Calu3 (cell line): ENCODE results near the gene SETD4. TPM values are rescaled to one million over a fixed set of nuclear protein-coding genes. Genes with fewer than 3 reads are reported as not detected.

ENCODE experiments used
- BruUV-seq: library from RNA; stranded (reverse); fragments of 400-500 nt; replicated peaks from 2 replicates; lab custom pipeline; 2021; lab: Mats Ljungman, UMichigan
- CTCF ChIA-PET: fragments of 300-600 bp; sonication (Branson Sonifier 250); formaldehyde crosslinking; loops from one replicate; lab custom pipeline; 2022; ENCODE audit warnings: antibody characterized with exemption; lab: Charles Lee
- DNase-seq: peaks from one replicate; pipeline ENCODE4 v3.0.0; 2022
- H3K27ac Mint-ChIP-seq: one replicate; pipeline ENCODE4 v1.8.0; 2022; ENCODE audit warnings: mixed read lengths; ENCODE audit not compliant: unreplicated experiment
- H3K27me3 Mint-ChIP-seq: one replicate; pipeline ENCODE4 v1.8.0; 2022; ENCODE audit warnings: mixed read lengths; ENCODE audit not compliant: unreplicated experiment
- H3K36me3 Mint-ChIP-seq: one replicate; pipeline ENCODE4 v1.8.0; 2022; ENCODE audit warnings: mild to moderate bottlenecking, moderate library complexity, mixed read lengths; ENCODE audit not compliant: insufficient read depth, unreplicated experiment
- H3K4me1 Mint-ChIP-seq: one replicate; pipeline ENCODE4 v1.8.0; 2022; ENCODE audit warnings: mild to moderate bottlenecking, low read depth, mixed read lengths; ENCODE audit not compliant: unreplicated experiment
- H3K4me3 Mint-ChIP-seq: one replicate; pipeline ENCODE4 v1.8.0; 2022; ENCODE audit warnings: mild to moderate bottlenecking, low read depth, moderate library complexity, mixed read lengths; ENCODE audit not compliant: unreplicated experiment
- H3K9me3 Mint-ChIP-seq: one replicate; pipeline ENCODE4 v1.8.0; 2022; ENCODE audit warnings: low read depth, mixed read lengths; ENCODE audit not compliant: unreplicated experiment
- CTCF ChIP-seq: fragments of 200-600 bp; IDR thresholded peaks from one replicate; pipeline ENCODE4 v1.8.0; 2022; ENCODE audit warnings: antibody characterized with exemption; ENCODE audit not compliant: unreplicated experiment
- intact Hi-C: fragments of 100-400 bp; cut with micrococcal nuclease; formaldehyde crosslinking; loops from one replicate; pipeline ENCODE4 v1.10.0; 2022; ENCODE audit not compliant: unreplicated experiment
- total RNA-seq: library from RNA; stranded (reverse); gene quantifications from 2 replicates; pipeline ENCODE4 v1.2.3, GENCODE V29; 2022

Gene SETD4
- total RNA-seq, 1 experiment from 2014 or later, result 24.7 TPM

- Mint-ChIP-seq H3K9me3 (no peaks in the 10 kb centered on the region), H3K27me3 (no peaks in the 10 kb centered on the region), H3K36me3 (peaks cover under 1% of the 10 kb centered on the region), H3K4me1 (peaks cover 2% of the 10 kb centered on the region), H3K27ac (no peak overlapping the region), H3K4me3 (no peak overlapping the region)
- DNase-seq, result no peak
- TF ChIP-seq CTCF, result no peak
- intact Hi-C loops, result no loop called here
- CTCF ChIA-PET, result no interaction called here
- BruUV-seq, result no TSS peak
Observed at GRCh38 chr21:36099000-36099399, 38.7 kb upstream of the SETD4 start.

- DNase-seq, result no peak
- no peaks in the 10 kb centered on the region for H3K4me1 Mint-ChIP-seq
- CTCF ChIA-PET, result no interaction called here
- intact Hi-C loops, result no loop called here
- H3K9me3 Mint-ChIP-seq, result peaks cover 3% of the 10 kb centered on the region
- no peak overlapping the region for H3K27ac Mint-ChIP-seq
- TF ChIP-seq CTCF, result no peak
- no peaks in the 10 kb centered on the region for H3K36me3 Mint-ChIP-seq
- no TSS peak for BruUV-seq
- H3K27me3 Mint-ChIP-seq, result no peaks in the 10 kb centered on the region
- no peak overlapping the region for H3K4me3 Mint-ChIP-seq
Observed at GRCh38 chr21:36098182-36098532, 37.8 kb upstream of the SETD4 start.

- CTCF ChIA-PET, result no interaction called here
- TF ChIP-seq CTCF, result no peak
- H3K27me3 Mint-ChIP-seq, result no peaks in the 10 kb centered on the region
Observed at GRCh38 chr21:36097427-36098181, 37.3 kb upstream of the SETD4 start.

GRCh38 chr21:36096398-36097290 is 36.3 kb upstream of the SETD4 start:
- intact Hi-C loops, result no loop called here
- no TSS peak for BruUV-seq
- Mint-ChIP-seq H3K4me1 (no peaks in the 10 kb centered on the region), H3K4me3 (no peak overlapping the region), H3K9me3 (peaks cover 3% of the 10 kb centered on the region), H3K27ac (no peak overlapping the region), H3K27me3 (no peaks in the 10 kb centered on the region), H3K36me3 (no peaks in the 10 kb centered on the region)
- TF ChIP-seq CTCF, result no peak
- CTCF ChIA-PET, result no interaction called here
- no peak for DNase-seq

More at GRCh38 chr21:36097427-36098181, 37.3 kb upstream of the SETD4 start:
- Mint-ChIP-seq H3K9me3 (peaks cover 3% of the 10 kb centered on the region), H3K4me3 (no peak overlapping the region), H3K36me3 (no peaks in the 10 kb centered on the region), H3K27ac (no peak overlapping the region), H3K4me1 (no peaks in the 10 kb centered on the region)
- no peak for DNase-seq
- intact Hi-C loops, result no loop called here
- BruUV-seq, result no TSS peak
